GM19023 (cell line): ENCODE measurements around the gene CHD5.

Source experiments
- ATAC-seq: cut with Tn5 transposase; IDR thresholded peaks from one replicate; pipeline ENCODE4 v1.9.1; 2021; ENCODE audit warnings: mild to moderate bottlenecking, moderate library complexity; ENCODE audit not compliant: unreplicated experiment

CHD5 gene

GRCh38 chr1:6175411-6175828, 4.7 kb downstream of the CHD5 start:
- no peak for ATAC-seq

GRCh38 chr1:6174621-6175410, 5.3 kb downstream of the CHD5 start:
- ATAC-seq = no peak

GRCh38 chr1:6172549-6172948, 7.6 kb downstream of the CHD5 start:
- no peak for ATAC-seq

GRCh38 chr1:6171548-6172124, 8.5 kb downstream of the CHD5 start:
- no peak for ATAC-seq

GRCh38 chr1:6170742-6171201, 9.3 kb downstream of the CHD5 start:
- ATAC-seq = no peak

GRCh38 chr1:6170116-6170741, 9.9 kb downstream of the CHD5 start:
- ATAC-seq = no peak

- ATAC-seq = no peak
These were observed 11.1 kb downstream of the CHD5 start for GRCh38 chr1:6168947-6169586.

- no peak for ATAC-seq
These were observed 12.5 kb downstream of the CHD5 start for GRCh38 chr1:6167391-6168303.

GRCh38 chr1:6166655-6167390, 13.3 kb downstream of the CHD5 start:
- ATAC-seq = no peak

- no peak for ATAC-seq
These were observed 13.9 kb downstream of the CHD5 start for GRCh38 chr1:6166221-6166620.

GRCh38 chr1:6165441-6165985, 14.6 kb downstream of the CHD5 start:
- no peak for ATAC-seq

- no peak for ATAC-seq
These were observed 15.1 kb downstream of the CHD5 start for GRCh38 chr1:6165027-6165426.

- ATAC-seq = no peak
These were observed 16.0 kb downstream of the CHD5 start for GRCh38 chr1:6163973-6164617.

GRCh38 chr1:6163191-6163972, 16.7 kb downstream of the CHD5 start:
- ATAC-seq = no peak

GRCh38 chr1:6162773-6163172, 17.3 kb downstream of the CHD5 start:
- ATAC-seq = no peak

GRCh38 chr1:6162341-6162740, 17.8 kb downstream of the CHD5 start:
- ATAC-seq = no peak

GRCh38 chr1:6158181-6158580, 21.9 kb downstream of the CHD5 start:
- ATAC-seq = no peak

- no peak for ATAC-seq
These were observed 22.5 kb downstream of the CHD5 start for GRCh38 chr1:6157528-6158174.
